HEK293T (cell line): ENCODE results near the gene IBTK.

Source experiments
- ARNT ChIP-seq: fragments of 450-650 bp; IDR thresholded peaks from 2 replicates; pipeline ENCODE4 v1.6.1; 2017; ENCODE audit warnings: mild to moderate bottlenecking
- BHLHE40 ChIP-seq: fragments of 450-650 bp; IDR thresholded peaks from 2 replicates; pipeline ENCODE4 v1.6.1; 2016; ENCODE audit warnings: mild to moderate bottlenecking, moderate library complexity, borderline replicate concordance
- ELF4 ChIP-seq: fragments of 450-650 bp; IDR thresholded peaks from 2 replicates; pipeline ENCODE4 v1.6.1; 2017; ENCODE audit warnings: antibody characterized with exemption
- FOXA1 ChIP-seq: fragments of 450-650 bp; IDR thresholded peaks from 2 replicates; pipeline ENCODE4 v1.6.1; 2016; ENCODE audit warnings: mild to moderate bottlenecking
- LEF1 ChIP-seq: fragments of 450-650 bp; IDR thresholded peaks from 2 replicates; pipeline ENCODE4 v1.6.1; 2017; ENCODE audit warnings: mild to moderate bottlenecking, borderline replicate concordance
- SP1 ChIP-seq: fragments of 450-650 bp; IDR thresholded peaks from 2 replicates; pipeline ENCODE4 v1.6.1; 2017

DNA sequence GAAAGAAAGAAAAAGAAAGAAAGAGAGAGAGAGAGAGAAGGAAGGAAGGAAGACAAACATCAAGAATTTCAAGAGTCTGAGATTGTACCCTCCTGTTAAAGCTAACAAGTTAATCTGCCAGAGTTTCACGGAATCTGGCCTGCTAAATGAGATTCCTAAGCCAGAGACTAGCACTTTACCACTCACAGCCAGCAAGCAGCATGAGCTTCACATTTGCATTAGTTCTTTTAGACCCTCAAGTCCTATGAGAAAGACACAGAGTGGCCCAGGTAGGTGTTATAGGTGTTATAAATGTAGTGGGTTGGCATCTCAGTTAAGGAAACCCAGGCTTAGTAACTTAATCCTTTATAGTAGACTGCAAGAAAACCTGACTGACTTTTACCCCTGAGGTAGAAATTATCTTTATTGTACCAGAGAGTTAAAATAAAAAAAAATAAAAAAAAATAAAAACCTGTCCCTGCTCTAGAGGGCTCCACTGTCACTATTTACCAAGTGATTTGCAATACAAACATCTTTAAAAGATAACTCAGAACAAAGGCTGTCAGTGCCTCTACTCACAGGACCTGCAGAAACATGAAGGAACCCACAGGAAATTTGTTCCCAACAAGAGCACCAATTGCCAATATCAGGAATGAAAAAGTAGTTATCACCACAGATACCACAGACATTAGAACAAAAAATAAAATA lies 9.7 kb upstream of the IBTK start:
- TF ChIP-seq FOXA1 (no peak), ARNT (no peak), ELF4 (no peak), SP1 (no peak), BHLHE40 (no peak), LEF1 (no peak)
